ENCODE measurements around the gene NFATC3.

DNA sequence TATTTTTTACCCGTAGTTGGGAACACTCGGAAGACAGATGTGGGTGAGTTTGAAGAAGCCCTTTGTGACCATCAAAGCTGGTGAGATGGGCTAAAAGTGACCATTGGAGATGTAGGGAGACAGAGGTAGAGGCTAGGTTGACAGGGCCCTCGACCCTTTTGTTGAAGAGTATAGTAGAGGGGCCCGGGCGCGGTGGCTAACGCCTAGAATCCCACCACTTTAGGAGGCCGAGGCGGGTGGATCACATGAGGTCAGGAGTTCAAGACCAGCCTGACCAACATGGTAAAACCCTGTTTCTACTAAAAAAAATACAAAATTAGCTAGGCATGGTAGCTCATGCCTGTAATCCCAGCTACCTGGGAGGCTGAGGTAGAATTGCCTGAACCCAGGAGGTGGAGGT, 16.2 kb upstream of the NFATC3 start:
- TF ChIP-seq CTCF (IDR thresholded peaks at IDR 0.05) (no peak), POLR2AphosphoS5 (IDR thresholded peaks at IDR 0.05) (no peak), POLR2A (IDR thresholded peaks at IDR 0.05) (no peak)

Data from sigmoid colon (tissue), 4 donors.